HG03521 (cell line): ENCODE results near the gene THOP1.

ENCODE experiments used
- ATAC-seq: cut with Tn5 transposase; IDR thresholded peaks from one replicate; pipeline ENCODE4 v1.9.1; 2021; ENCODE audit warnings: mild to moderate bottlenecking, moderate library complexity; ENCODE audit not compliant: unreplicated experiment

THOP1 gene

GRCh38 chr19:2850256-2850925 is 65.1 kb downstream of the THOP1 start:
- no peak for ATAC-seq

- no peak for ATAC-seq
Observed at GRCh38 chr19:2852598-2852997, 67.3 kb downstream of the THOP1 start.

- no peak for ATAC-seq
Observed at GRCh38 chr19:2853015-2853606, 67.8 kb downstream of the THOP1 start.

GRCh38 chr19:2854849-2855248 is 69.5 kb downstream of the THOP1 start:
- ATAC-seq, result no peak

GRCh38 chr19:2856457-2857050 is 71.3 kb downstream of the THOP1 start:
- no peak for ATAC-seq

GRCh38 chr19:2858864-2859263 is 73.6 kb downstream of the THOP1 start:
- ATAC-seq, result no peak

- no peak for ATAC-seq
Observed at GRCh38 chr19:2863816-2864215, 78.5 kb downstream of the THOP1 start.
